ENCODE results near the gene DCAF10. TPM values are rescaled to one million over a fixed set of nuclear protein-coding genes. Genes with fewer than 3 reads are reported as not detected.
"Not testable (repeated sequence)": the region's sequence is repeated elsewhere in the genome, so short reads cannot be mapped to it uniquely, and the experiment has no call there.

The DCAF10 gene
- 5.6 and 11.6 TPM in 2 replicates for total RNA-seq (2014; rRNA removed; shearing (Covaris generic); ENCODE audit: low replicate concordance)

DNA sequence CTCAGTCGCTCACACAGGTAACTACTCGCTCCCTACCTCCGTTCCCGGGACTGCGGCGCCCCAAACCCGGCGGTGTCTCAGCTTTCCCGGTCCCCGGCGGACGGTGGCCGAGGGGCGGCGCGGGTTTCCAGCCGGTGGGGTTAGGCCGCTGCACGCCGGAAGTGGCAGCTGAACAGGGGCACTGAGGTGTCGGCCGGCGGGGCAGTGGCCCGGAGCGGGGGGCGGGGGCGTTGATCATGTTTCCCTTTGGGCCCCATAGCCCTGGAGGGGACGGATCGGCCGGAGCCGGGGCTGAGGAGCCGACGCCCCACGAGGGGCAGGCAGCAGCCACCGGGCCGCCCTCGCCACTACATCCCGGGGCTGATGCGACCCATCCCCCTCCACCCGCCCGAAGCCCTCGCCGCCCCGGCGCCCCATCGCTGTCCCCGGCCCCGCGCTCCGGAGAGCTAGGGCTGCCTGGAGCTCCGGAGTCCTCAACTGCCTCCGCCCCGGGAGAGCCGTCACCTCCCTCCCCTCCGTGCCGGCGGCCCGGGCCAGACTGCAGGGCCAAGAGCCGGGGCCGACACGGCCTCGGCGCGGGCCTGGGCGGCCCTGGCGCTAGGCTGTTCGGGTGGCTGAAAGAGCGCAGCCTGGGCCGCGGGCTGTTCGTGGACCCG, at the start of gene DCAF10:
DCAF10 (plus strand) TSS at position 167 of the 656 bp plus-strand sequence; CDS start at position 237, 70 bp downstream.
- in situ Hi-C loops (cut with HindIII; ENCODE audit: low pct_unique_long_range_greater_than_20kb, low sequenced_read_pairs): no loop called here
- peak; percentile 76 for DNase-seq (ENCODE audit: low read depth)

GRCh38 chr9:37751186-37751585, 49.4 kb upstream of the DCAF10 start:
- no peak for DNase-seq (ENCODE audit: low read depth)
- in situ Hi-C loops (cut with HindIII; ENCODE audit: low pct_unique_long_range_greater_than_20kb, low sequenced_read_pairs): no loop called here

- in situ Hi-C loops (cut with HindIII; ENCODE audit: low pct_unique_long_range_greater_than_20kb, low sequenced_read_pairs); DNase-seq (ENCODE audit: low read depth): not testable (repeated sequence)
Observed at GRCh38 chr9:37751704-37752103, 48.9 kb upstream of the DCAF10 start.

DNA sequence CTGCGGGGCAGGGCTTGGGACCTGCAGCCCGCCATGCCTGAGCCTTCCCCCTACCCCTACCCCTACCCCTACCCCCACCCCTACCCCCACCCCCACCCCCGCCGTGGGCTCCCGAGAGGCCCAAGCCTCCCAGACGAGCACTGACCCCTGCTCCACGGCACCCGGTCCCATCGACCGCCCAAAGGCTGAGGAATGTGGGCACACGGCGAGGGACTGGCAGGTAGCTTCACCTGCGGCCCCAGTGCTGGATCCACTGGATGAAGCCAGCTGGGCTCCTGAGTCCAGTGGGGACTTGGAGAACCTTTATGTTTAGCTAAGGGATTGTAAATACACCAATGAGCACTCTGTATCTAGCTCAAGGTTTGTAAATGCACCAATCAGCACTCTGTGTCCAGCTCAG, 48.5 kb upstream of the DCAF10 start:
- DNase-seq (ENCODE audit: low read depth); in situ Hi-C loops (cut with HindIII; ENCODE audit: low pct_unique_long_range_greater_than_20kb, low sequenced_read_pairs): not testable (repeated sequence)

DNA sequence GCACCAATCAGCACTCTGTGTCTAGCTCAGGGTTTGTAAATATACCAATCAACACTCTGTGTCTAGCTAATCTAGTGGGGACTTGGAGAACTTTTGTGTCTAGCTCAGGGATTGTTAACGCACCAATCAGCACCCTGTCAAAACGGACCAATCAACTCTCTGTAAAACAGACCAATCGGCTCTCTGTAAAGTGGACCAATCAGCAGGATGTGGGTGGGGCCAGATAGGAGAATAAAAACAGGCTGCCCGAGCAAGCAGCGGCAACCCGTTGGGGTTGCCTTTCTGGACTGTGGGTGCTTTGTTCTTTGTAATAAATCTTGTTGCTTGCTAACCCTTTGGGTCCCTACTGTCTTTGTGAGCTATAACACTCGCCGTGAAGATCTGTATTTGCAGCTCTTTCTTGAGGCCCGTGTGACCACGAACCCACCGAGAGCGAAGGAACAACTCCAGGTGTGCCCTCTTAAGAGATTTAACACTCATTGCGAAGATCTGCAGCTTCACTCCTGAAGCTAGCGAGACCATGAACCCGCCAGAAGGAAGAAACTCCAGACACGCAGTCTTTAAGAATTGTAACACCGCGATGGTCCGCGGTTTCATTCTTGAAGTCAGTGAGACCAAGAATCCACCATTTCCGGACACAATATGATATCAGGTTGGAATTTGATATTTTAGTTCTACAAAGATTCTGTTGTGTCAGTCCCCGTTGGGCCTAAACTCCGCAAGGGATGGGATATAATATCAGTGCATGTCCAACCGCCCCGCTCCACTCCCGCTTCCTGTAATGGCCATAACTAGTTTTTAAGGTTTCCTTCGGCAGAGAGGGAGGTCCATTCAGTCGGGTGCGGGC, 47.7 kb upstream of the DCAF10 start:
- in situ Hi-C loops (cut with HindIII; ENCODE audit: low pct_unique_long_range_greater_than_20kb, low sequenced_read_pairs): no loop called here
- DNase-seq (ENCODE audit: low read depth): no peak

GRCh38 chr9:37753489-37754190, 47.0 kb upstream of the DCAF10 start, which contains the start of gene TRMT10B:
TSS of gene TRMT10B (plus strand) at chr9:37753805. CDS start at chr9:37761932, 8,127 bp downstream.
- in situ Hi-C loops (cut with HindIII; ENCODE audit: low pct_unique_long_range_greater_than_20kb, low sequenced_read_pairs): no loop called here
- peak; percentile 54 for DNase-seq (ENCODE audit: low read depth)

GRCh38 chr9:37758747-37759146, 41.9 kb upstream of the DCAF10 start:
- in situ Hi-C loops (cut with HindIII; ENCODE audit: low pct_unique_long_range_greater_than_20kb, low sequenced_read_pairs): no loop called here
- no peak for DNase-seq (ENCODE audit: low read depth)

- in situ Hi-C loops (cut with HindIII; ENCODE audit: low pct_unique_long_range_greater_than_20kb, low sequenced_read_pairs): no loop called here
- DNase-seq (ENCODE audit: low read depth): no peak
Observed at GRCh38 chr9:37760416-37761161, 40.0 kb upstream of the DCAF10 start.

- in situ Hi-C loops (cut with HindIII; ENCODE audit: low pct_unique_long_range_greater_than_20kb, low sequenced_read_pairs): no loop called here
- DNase-seq (ENCODE audit: low read depth): no peak
Observed at GRCh38 chr9:37761511-37761910, 39.1 kb upstream of the DCAF10 start.

DNA sequence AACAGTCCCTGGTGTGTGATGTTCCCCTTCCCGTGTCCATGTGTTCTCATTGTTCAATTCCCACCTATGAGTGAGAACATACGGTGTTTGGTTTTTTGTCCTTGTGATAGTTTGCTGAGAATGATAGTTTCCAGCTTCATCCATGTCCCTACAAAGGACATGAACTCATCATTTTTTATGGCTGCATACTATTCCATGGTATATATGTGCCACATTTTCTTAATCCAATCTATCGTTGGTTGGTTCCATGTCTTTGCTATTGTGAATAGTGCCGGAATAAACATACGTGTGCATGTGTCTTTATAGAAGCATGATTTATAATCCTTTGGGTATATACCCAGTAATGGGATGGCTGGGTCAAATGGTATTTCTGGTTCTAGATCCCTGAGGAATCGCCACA, 35.3 kb upstream of the DCAF10 start:
- in situ Hi-C loops (cut with HindIII; ENCODE audit: low pct_unique_long_range_greater_than_20kb, low sequenced_read_pairs); DNase-seq (ENCODE audit: low read depth): not testable (repeated sequence)

DNA sequence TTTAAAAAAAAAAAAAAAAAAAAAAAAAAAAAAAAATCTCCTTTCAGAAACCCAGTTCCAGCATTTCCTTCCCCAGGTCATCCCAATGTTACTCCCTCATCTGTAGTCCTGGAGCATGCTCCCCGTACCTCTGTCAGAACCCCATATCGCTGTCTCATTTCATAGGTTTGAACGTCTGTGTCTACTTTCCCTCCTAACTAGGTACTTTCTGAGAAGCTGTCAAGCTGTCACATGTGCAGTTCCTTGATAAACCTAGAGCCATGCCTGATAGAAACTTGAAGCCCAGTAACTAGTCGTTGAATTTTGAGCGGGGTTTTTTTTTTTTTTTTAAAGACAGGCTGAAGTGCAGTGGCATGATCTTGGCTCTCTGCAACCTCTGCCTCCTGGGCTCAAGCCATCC, 31.3 kb upstream of the DCAF10 start:
- in situ Hi-C loops (cut with HindIII; ENCODE audit: low pct_unique_long_range_greater_than_20kb, low sequenced_read_pairs): no loop called here
- DNase-seq (ENCODE audit: low read depth): no peak

DNA sequence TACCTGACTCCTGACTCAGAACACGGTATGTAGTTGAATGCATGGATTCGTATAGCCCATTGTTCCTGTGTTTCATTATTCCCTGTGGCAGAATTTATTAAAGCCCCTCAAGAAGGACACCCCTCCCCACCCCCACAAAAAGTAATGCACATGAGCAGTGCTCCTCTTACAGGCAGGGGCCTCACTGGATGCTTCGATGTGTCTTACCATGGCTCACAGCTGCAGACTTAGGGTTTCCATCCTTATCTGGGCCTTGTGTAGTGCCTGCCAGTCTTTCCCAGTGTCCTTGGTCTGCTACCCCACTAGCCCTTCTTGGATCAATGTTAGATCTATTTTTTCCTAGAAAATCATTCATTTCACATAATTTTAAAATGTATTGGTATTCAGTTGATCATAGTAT, 30.6 kb upstream of the DCAF10 start:
- DNase-seq (ENCODE audit: low read depth): no peak
- in situ Hi-C loops (cut with HindIII; ENCODE audit: low pct_unique_long_range_greater_than_20kb, low sequenced_read_pairs): no loop called here

DNA sequence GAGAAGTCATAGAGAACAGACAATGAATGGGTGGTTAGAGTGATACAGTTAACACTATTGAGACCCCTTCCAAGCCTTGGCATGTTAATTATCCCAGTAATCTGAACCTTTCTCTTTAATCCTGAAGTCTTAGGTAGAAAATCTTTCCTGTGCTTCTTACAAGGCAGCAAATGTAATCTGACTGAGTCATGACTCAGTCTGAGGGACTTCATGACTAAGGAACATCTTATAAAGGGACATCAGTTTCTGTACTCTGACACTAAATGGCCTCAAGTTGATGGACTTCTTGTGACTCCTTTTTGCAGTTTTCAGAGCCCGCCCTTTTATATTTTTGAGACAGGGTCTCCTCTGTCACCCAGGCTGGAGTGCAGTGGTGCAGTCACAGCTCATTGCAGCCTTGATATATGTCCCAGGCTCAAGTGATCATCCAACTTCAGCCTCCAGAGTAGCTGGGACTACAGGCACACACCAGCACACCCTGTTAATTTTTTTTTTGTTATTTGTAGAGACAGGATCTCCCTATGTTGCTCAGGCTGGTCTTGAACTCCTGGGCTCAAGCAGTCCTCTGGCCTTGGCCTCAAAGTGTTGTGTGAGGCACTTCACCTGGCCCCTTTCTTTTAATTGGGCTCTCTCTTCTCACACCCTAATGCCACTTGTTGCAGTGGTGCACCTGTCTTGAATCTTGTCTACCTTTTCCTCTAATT, 25.2 kb upstream of the DCAF10 start:
- in situ Hi-C loops (cut with HindIII; ENCODE audit: low pct_unique_long_range_greater_than_20kb, low sequenced_read_pairs): no loop called here
- DNase-seq (ENCODE audit: low read depth): no peak

DNA sequence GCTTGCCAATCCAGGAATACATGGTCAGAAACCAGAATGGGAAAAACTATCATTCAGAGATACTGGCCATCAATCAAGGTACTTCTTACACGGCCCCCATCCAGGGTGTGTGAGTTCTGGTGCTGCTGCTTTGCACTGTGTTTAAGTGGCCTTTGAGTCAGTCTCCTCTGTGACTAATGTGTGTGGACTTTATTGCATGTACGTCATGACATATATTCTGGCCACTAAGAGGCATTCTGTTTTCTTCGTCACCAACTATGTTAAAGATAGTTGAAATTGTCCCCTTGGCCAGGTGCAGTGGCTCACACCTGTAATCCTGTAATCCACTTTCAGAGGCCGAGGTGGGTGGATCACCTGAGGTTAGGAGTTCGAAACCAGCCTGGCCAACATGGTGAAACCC, 24.3 kb upstream of the DCAF10 start:
- in situ Hi-C loops (cut with HindIII; ENCODE audit: low pct_unique_long_range_greater_than_20kb, low sequenced_read_pairs): no loop called here
- no peak for DNase-seq (ENCODE audit: low read depth)

- in situ Hi-C loops (cut with HindIII; ENCODE audit: low pct_unique_long_range_greater_than_20kb, low sequenced_read_pairs): no loop called here
Observed at GRCh38 chr9:37778534-37778933, 22.1 kb upstream of the DCAF10 start.

DNA sequence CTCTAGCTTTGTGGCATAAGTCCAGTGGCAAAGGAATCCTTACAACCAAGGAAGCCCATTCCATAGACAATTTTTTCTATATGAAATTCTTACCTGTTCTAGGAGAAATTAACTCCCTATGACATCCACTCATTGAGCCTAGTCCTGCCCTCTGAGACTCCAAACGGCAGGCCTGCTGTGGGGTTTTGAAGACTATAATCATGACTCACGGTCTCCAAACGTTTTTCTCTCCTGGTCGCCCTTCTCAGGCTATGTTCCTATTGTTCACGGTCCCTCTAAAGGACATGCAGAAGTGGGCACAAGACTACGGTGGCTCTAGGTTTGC, 16.3 kb upstream of the DCAF10 start:
- no peak for DNase-seq (ENCODE audit: low read depth)
- in situ Hi-C loops (cut with HindIII; ENCODE audit: low pct_unique_long_range_greater_than_20kb, low sequenced_read_pairs): no loop called here

More at GRCh38 chr9:37778534-37778933, 22.1 kb upstream of the DCAF10 start:
- no peak for DNase-seq (ENCODE audit: low read depth)

GRCh38 chr9:37784616-37785483, 15.7 kb upstream of the DCAF10 start, which contains the start of gene EXOSC3:
TSS of gene EXOSC3 (minus strand) at chr9:37785064. CDS start at chr9:37785044, 20 bp downstream.
- in situ Hi-C loops (cut with HindIII; ENCODE audit: low pct_unique_long_range_greater_than_20kb, low sequenced_read_pairs): no loop called here
- peak; percentile 81 for DNase-seq (ENCODE audit: low read depth)

Data from Caki2 (cell line).